GM12878 (cell line): ENCODE data around the gene CRTC3. TPM values are rescaled to one million over a fixed set of nuclear protein-coding genes. Genes with fewer than 3 reads are reported as not detected.

Source experiments
- ATAC-seq: fragments of 200-7000 bp; cut with Tn5 transposase; 3 replicates; pipeline ENCODE4 v1.9.1; 2020; ENCODE audit warnings: mild to moderate bottlenecking, moderate library complexity
- BruUV-seq: library from RNA; stranded (reverse); fragments of 400-500 nt; replicated peaks from 2 replicates; lab custom pipeline; 2021; lab: Mats Ljungman, UMichigan
- CTCF ChIA-PET: fragments of 300-600 bp; sonication (Branson Sonifier 250); formaldehyde crosslinking; extraction: SDS; loops from one replicate; lab custom pipeline; 2021; ENCODE audit warnings: inconsistent platforms; lab: Yijun Ruan, JAX
- POLR2A ChIA-PET: fragments of 350-600 bp; formaldehyde crosslinking; extraction: SDS; loops from one replicate; lab custom pipeline; 2021; ENCODE audit warnings: inconsistent platforms; lab: Charles Lee
- RAD21 ChIA-PET: fragments of 300-600 bp; sonication (Branson Sonifier 250); formaldehyde crosslinking; loops from one replicate; lab custom pipeline; 2023; ENCODE audit warnings: antibody characterized with exemption; ENCODE audit not compliant: unreplicated experiment; lab: Charles Lee
- SMC1A ChIA-PET: fragments of 300-600 bp; sonication (Branson Sonifier 250); formaldehyde crosslinking; loops from one replicate; lab custom pipeline; 2023; ENCODE audit not compliant: unreplicated experiment, uncharacterized antibody; lab: Charles Lee
- DNase-seq: peaks from one replicate; pipeline ENCODE4 v3.0.0-alpha.2; 2011; ENCODE audit warnings: low read depth, low spot score
- FAIRE-seq: peaks from 3 replicates; lab custom pipeline; 2011; peaks lifted over from hg19 to GRCh38; lab: Jason Lieb, UNC
- H2AFZ ChIP-seq: 2 replicates; pipeline ENCODE4 v1.6.0; 2011; ENCODE audit warnings: low read depth, low read length, control low read depth; ENCODE audit not compliant: control insufficient read depth
- H3K27ac ChIP-seq: 2 replicates; pipeline ENCODE4 v1.5.1; 2011; ENCODE audit warnings: control low read depth; ENCODE audit not compliant: control insufficient read depth, insufficient read depth
- H3K27me3 ChIP-seq, 2 experiments: replicated peaks in 1 of 2; 2 replicates each; pipeline versions ENCODE4 v1.6.0 to v1.6.1; 2011; ENCODE audit warnings: low read length in 1 of 2; ENCODE audit not compliant: control insufficient read depth in 2 of 2, insufficient read depth in 2 of 2
- H3K36me3 ChIP-seq, 2 experiments: 2 replicates each; pipeline ENCODE4 v1.5.1; 2011; ENCODE audit warnings: low read length in 1 of 2; ENCODE audit not compliant: control insufficient read depth in 2 of 2, insufficient read depth in 2 of 2
- H3K4me1 ChIP-seq: 2 replicates; pipeline ENCODE4 v1.6.1; 2011; ENCODE audit warnings: mild to moderate bottlenecking, low read length, moderate library complexity, mixed read lengths; ENCODE audit not compliant: control insufficient read depth, insufficient read depth
- H3K4me2 ChIP-seq: 2 replicates; pipeline ENCODE4 v1.6.0; 2011; ENCODE audit warnings: control low read depth; ENCODE audit not compliant: control insufficient read depth, insufficient read depth
- H3K4me3 ChIP-seq: fragments of 200-600 bp; sonication (generic); 2 replicates; pipeline ENCODE4 v1.5.1; 2016
- H3K79me2 ChIP-seq: 2 replicates; pipeline ENCODE4 v1.6.0; 2011; ENCODE audit warnings: low read length; ENCODE audit not compliant: control insufficient read depth, insufficient read depth
- H3K9ac ChIP-seq: 2 replicates; pipeline ENCODE4 v1.8.0; 2011; ENCODE audit warnings: low read length, control low read depth, mixed read lengths; ENCODE audit not compliant: control insufficient read depth, insufficient read depth
- H3K9me3 ChIP-seq: replicated peaks from 3 replicates; pipeline ENCODE4 v1.5.1; 2011; ENCODE audit warnings: mild to moderate bottlenecking, low read length; ENCODE audit not compliant: control insufficient read depth, insufficient read depth
- H4K20me1 ChIP-seq: 2 replicates; pipeline ENCODE4 v1.6.0; 2011; ENCODE audit not compliant: control insufficient read depth, insufficient read depth
- ASH2L ChIP-seq: fragments of 300-600, 200-600 bp; sonication (generic); IDR thresholded peaks from 2 replicates; pipeline ENCODE4 v1.6.1; 2017; ENCODE audit warnings: low read depth, mild to moderate bottlenecking, borderline replicate concordance
- DPF2 ChIP-seq: fragments of 450-650 bp; IDR thresholded peaks from 2 replicates; pipeline ENCODE4 v1.6.1; 2017; ENCODE audit warnings: mild to moderate bottlenecking
- ESRRA ChIP-seq: IDR thresholded peaks from 2 replicates; pipeline ENCODE4 v1.6.1; 2012; ENCODE audit warnings: mild to moderate bottlenecking, low read length, improper control_type of control experiment
- RAD51 ChIP-seq: fragments of 450-650 bp; IDR thresholded peaks from 2 replicates; pipeline ENCODE4 v1.6.1; 2016; ENCODE audit warnings: moderate library complexity, mild to moderate bottlenecking, inconsistent platforms
- RUNX3 ChIP-seq: IDR thresholded peaks from 2 replicates; pipeline ENCODE4 v1.6.1; 2012; ENCODE audit warnings: low read length, inconsistent platforms
- TARDBP ChIP-seq: IDR thresholded peaks from 2 replicates; pipeline ENCODE4 v1.6.1; 2016; ENCODE audit warnings: borderline replicate concordance
- ZSCAN29 ChIP-seq: fragments of 450-650 bp; IDR thresholded peaks from 2 replicates; pipeline ENCODE4 v1.6.1; 2017; ENCODE audit warnings: mild to moderate bottlenecking, moderate library complexity
- WGBS: methylation state at CpG from one replicate; pipeline ENCODE4 v1.1.6; 2016; ENCODE audit warnings: low lambda C conversion rate; ENCODE audit not compliant: insufficient replicate concordance, insufficient coverage; ENCODE audit errors: missing lambda C conversion rate; 5-methylcytosine and 5-hydroxymethylcytosine counted together
- in situ Hi-C: fragments of 300-500 bp; cut with MboI; formaldehyde crosslinking; loops from 9 replicates; pipeline ENCODE4 v1.14.3; 2018; ENCODE audit warnings: mixed read lengths
- intact Hi-C: fragments of 100-400 bp; cut with micrococcal nuclease; formaldehyde crosslinking; loops from one replicate; pipeline ENCODE4 v1.14.2; 2022; ENCODE audit not compliant: unreplicated experiment
- polyA plus RNA-seq, 11 experiments: library from polyadenylated mRNA; depleted of rRNA in 4 of 11; unstranded in 6 of 11; stranded (reverse) in 5 of 11; fragments of >200 nt; fragmentation: Nextera tagmentation in 4 of 11; fragmentation: Illumina TruSeq in 1 of 11; extraction: Ambion mirVana in 4 of 11; extraction: Trizol in 1 of 11; gene quantifications; 1 replicate in 1 of 11; 2 replicates in 10 of 11; pipeline versions ENCODE4 v1.2.1 to v1.2.3, GENCODE V29; 2011 to 2016; ENCODE audit warnings: inconsistent platforms in 2 of 11, missing spikeins in 2 of 11, low read depth in 1 of 11
- total RNA-seq, 4 experiments: library from RNA; depleted of rRNA in 3 of 4; stranded (reverse); fragments of >200 nt in 3 of 4; fragmentation: Illumina TruSeq in 1 of 4; extraction: Trizol in 1 of 4; gene quantifications; 2 replicates each; pipeline versions ENCODE4 v1.2.1 to v1.2.3, GENCODE V29; 2013 to 2021
- TF ChIP-seq, protein P1 (sequence below): fragments of 450-650 bp; IDR thresholded peaks from 2 replicates; pipeline ENCODE4 v1.6.1; 2017; ENCODE audit warnings: mild to moderate bottlenecking, moderate library complexity
- TF ChIP-seq, protein P2 (sequence below): fragments of 150-350 bp; IDR thresholded peaks from 2 replicates; pipeline ENCODE4 v1.6.1; 2016; ENCODE audit warnings: low read depth, low read length
- TF ChIP-seq, protein P3 (sequence below): IDR thresholded peaks from 2 replicates; pipeline ENCODE4 v1.6.1; 2012; ENCODE audit warnings: low read depth, low read length, improper control_type of control experiment
- TF ChIP-seq, protein P4 (sequence below): fragments of 450-650 bp; conservative IDR thresholded peaks from 2 replicates; pipeline ENCODE4 v1.6.1; 2017; ENCODE audit warnings: mild to moderate bottlenecking, moderate library complexity
- TF ChIP-seq, protein P5 (sequence below): fragments of 450-650 bp; IDR thresholded peaks from 2 replicates; pipeline ENCODE4 v1.6.1; 2017; ENCODE audit warnings: antibody characterized with exemption, mild to moderate bottlenecking, moderate library complexity

The CRTC3 gene
- total and polyA plus RNA-seq, 10 of the 15 experiments (the other 5 are each of a cell fraction or from before 2014, with no cell fraction given): 3.5 to 36.9 (median 18.9) TPM

DNA sequence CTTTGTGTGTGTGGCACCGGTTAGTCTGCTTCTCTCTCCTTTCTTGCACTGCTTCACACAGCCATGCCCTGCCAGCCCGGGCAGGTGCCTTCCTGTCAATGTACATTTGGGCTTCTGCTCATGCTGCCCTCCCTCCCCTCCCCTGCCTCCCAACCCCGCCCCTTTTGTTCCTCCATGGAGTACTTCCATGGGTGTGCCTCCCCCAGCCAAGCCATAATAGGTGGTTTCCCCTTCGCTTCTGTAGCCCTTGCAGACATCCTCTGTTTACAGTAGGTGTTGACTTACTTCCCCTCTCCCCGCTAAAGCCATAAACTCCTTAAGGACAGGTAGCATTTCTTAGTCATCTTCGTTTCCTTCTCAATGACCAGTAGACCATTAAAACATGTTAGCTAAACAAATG is 31.8 kb upstream of the CRTC3 start:
- Histone ChIP-seq H3K27me3 (no peaks in the 10 kb centered on the region), H2AFZ (no peak overlapping the region), H3K4me3 (no peak overlapping the region), H3K4me1 (no peaks in the 10 kb centered on the region), H3K4me2 (no peak overlapping the region), H3K9ac (no peak overlapping the region), H3K9me3 (no peaks in the 10 kb centered on the region), H3K27ac (no peak overlapping the region), H3K36me3 (peaks cover 8 to 29% of the 10 kb centered on the region in 2 experiments), H4K20me1 (no peaks in the 10 kb centered on the region), H3K79me2 (no peaks in the 10 kb centered on the region)
- intact Hi-C loops: loop anchor here (10.0 kb wide), 1 partner anchor 387 kb away; the partner anchor contains the start of gene FES
- ChIA-PET RAD21 (no interaction called here), CTCF (interaction anchor here (0.7 to 1.4 kb wide), 5 partner anchors 20 to 177 kb away, joined by 3 to 5 read pairs (median 3); no protein-coding TSS in a partner anchor), SMC1A (interaction anchor here (1.1 to 1.6 kb wide), 2 partner anchors 11 to 16 kb away, joined by 3 read pairs; no protein-coding TSS in a partner anchor), POLR2A (no interaction called here)
- WGBS: 54% methylated on average over 5 of the region's 6 CpGs
- ATAC-seq (no peak), FAIRE-seq (no peak), DNase-seq (no peak)
- in situ Hi-C loops: no loop called here
- BruUV-seq: no TSS peak
- TF ChIP-seq ZSCAN29 (no peak), RAD51 (no peak), ASH2L (no peak), TARDBP (no peak), DPF2 (no peak), ESRRA (no peak), RUNX3 (no peak)
- TF ChIP-seq, protein P1, sequence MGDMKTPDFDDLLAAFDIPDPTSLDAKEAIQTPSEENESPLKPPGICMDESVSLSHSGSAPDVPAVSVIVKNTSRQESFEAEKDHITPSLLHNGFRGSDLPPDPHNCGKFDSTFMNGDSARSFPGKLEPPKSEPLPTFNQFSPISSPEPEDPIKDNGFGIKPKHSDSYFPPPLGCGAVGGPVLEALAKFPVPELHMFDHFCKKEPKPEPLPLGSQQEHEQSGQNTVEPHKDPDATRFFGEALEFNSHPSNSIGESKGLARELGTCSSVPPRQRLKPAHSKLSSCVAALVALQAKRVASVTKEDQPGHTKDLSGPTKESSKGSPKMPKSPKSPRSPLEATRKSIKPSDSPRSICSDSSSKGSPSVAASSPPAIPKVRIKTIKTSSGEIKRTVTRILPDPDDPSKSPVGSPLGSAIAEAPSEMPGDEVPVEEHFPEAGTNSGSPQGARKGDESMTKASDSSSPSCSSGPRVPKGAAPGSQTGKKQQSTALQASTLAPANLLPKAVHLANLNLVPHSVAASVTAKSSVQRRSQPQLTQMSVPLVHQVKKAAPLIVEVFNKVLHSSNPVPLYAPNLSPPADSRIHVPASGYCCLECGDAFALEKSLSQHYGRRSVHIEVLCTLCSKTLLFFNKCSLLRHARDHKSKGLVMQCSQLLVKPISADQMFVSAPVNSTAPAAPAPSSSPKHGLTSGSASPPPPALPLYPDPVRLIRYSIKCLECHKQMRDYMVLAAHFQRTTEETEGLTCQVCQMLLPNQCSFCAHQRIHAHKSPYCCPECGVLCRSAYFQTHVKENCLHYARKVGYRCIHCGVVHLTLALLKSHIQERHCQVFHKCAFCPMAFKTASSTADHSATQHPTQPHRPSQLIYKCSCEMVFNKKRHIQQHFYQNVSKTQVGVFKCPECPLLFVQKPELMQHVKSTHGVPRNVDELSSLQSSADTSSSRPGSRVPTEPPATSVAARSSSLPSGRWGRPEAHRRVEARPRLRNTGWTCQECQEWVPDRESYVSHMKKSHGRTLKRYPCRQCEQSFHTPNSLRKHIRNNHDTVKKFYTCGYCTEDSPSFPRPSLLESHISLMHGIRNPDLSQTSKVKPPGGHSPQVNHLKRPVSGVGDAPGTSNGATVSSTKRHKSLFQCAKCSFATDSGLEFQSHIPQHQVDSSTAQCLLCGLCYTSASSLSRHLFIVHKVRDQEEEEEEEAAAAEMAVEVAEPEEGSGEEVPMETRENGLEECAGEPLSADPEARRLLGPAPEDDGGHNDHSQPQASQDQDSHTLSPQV: no peak
- TF ChIP-seq, protein P2, sequence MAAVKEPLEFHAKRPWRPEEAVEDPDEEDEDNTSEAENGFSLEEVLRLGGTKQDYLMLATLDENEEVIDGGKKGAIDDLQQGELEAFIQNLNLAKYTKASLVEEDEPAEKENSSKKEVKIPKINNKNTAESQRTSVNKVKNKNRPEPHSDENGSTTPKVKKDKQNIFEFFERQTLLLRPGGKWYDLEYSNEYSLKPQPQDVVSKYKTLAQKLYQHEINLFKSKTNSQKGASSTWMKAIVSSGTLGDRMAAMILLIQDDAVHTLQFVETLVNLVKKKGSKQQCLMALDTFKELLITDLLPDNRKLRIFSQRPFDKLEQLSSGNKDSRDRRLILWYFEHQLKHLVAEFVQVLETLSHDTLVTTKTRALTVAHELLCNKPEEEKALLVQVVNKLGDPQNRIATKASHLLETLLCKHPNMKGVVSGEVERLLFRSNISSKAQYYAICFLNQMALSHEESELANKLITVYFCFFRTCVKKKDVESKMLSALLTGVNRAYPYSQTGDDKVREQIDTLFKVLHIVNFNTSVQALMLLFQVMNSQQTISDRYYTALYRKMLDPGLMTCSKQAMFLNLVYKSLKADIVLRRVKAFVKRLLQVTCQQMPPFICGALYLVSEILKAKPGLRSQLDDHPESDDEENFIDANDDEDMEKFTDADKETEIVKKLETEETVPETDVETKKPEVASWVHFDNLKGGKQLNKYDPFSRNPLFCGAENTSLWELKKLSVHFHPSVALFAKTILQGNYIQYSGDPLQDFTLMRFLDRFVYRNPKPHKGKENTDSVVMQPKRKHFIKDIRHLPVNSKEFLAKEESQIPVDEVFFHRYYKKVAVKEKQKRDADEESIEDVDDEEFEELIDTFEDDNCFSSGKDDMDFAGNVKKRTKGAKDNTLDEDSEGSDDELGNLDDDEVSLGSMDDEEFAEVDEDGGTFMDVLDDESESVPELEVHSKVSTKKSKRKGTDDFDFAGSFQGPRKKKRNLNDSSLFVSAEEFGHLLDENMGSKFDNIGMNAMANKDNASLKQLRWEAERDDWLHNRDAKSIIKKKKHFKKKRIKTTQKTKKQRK: no peak
- TF ChIP-seq, protein P3, sequence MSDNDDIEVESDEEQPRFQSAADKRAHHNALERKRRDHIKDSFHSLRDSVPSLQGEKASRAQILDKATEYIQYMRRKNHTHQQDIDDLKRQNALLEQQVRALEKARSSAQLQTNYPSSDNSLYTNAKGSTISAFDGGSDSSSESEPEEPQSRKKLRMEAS: no peak
- TF ChIP-seq, protein P4, sequence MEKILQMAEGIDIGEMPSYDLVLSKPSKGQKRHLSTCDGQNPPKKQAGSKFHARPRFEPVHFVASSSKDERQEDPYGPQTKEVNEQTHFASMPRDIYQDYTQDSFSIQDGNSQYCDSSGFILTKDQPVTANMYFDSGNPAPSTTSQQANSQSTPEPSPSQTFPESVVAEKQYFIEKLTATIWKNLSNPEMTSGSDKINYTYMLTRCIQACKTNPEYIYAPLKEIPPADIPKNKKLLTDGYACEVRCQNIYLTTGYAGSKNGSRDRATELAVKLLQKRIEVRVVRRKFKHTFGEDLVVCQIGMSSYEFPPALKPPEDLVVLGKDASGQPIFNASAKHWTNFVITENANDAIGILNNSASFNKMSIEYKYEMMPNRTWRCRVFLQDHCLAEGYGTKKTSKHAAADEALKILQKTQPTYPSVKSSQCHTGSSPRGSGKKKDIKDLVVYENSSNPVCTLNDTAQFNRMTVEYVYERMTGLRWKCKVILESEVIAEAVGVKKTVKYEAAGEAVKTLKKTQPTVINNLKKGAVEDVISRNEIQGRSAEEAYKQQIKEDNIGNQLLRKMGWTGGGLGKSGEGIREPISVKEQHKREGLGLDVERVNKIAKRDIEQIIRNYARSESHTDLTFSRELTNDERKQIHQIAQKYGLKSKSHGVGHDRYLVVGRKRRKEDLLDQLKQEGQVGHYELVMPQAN: no peak
- TF ChIP-seq, protein P5, sequence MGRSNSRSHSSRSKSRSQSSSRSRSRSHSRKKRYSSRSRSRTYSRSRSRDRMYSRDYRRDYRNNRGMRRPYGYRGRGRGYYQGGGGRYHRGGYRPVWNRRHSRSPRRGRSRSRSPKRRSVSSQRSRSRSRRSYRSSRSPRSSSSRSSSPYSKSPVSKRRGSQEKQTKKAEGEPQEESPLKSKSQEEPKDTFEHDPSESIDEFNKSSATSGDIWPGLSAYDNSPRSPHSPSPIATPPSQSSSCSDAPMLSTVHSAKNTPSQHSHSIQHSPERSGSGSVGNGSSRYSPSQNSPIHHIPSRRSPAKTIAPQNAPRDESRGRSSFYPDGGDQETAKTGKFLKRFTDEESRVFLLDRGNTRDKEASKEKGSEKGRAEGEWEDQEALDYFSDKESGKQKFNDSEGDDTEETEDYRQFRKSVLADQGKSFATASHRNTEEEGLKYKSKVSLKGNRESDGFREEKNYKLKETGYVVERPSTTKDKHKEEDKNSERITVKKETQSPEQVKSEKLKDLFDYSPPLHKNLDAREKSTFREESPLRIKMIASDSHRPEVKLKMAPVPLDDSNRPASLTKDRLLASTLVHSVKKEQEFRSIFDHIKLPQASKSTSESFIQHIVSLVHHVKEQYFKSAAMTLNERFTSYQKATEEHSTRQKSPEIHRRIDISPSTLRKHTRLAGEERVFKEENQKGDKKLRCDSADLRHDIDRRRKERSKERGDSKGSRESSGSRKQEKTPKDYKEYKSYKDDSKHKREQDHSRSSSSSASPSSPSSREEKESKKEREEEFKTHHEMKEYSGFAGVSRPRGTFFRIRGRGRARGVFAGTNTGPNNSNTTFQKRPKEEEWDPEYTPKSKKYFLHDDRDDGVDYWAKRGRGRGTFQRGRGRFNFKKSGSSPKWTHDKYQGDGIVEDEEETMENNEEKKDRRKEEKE: no peak
